PC-9 (cell line): ENCODE data around the gene ACER3.

Experiments
- CTCF ChIP-seq: fragments of 200-600 bp; sonication (generic); conservative IDR thresholded peaks from 2 replicates; pipeline ENCODE4 v1.6.1; 2017; ENCODE audit warnings: mixed run types, antibody characterized with exemption, mild to moderate bottlenecking, moderate library complexity
- EZH2 ChIP-seq: fragments of 200-600 bp; sonication (generic); IDR thresholded peaks from 2 replicates; pipeline ENCODE4 v1.8.0; 2017; ENCODE audit warnings: antibody characterized with exemption, low read depth

- TF ChIP-seq CTCF: no peak
- no peak for TF ChIP-seq EZH2
These were observed 28.3 kb downstream of the ACER3 start for GRCh38 chr11:76888989-76889388.
